Suprapubic skin (tissue), 4 donors: Measurements from ENCODE around the gene UNC93B1. TPM values are rescaled to one million over a fixed set of nuclear protein-coding genes. Genes with fewer than 3 reads are reported as not detected.
A peak's percentile ranks its signal among the peaks of the same experiment; 100 is the strongest.
"Not testable (repeated sequence)": the region's sequence is repeated elsewhere in the genome, so short reads cannot be mapped to it uniquely, and the experiment has no call there.

Source experiments
- DNase-seq, 2 donors: peaks; one replicate each; pipeline ENCODE4 v3.0.0-alpha.2; 2019; ENCODE audit warnings: low spot score in 2 of 2
- H3K27ac ChIP-seq: fragments of 200-600 bp; sonication (generic); one replicate; pipeline ENCODE4 v1.5.1; 2019
- H3K27me3 ChIP-seq: fragments of 200-600 bp; sonication (generic); one replicate; pipeline ENCODE4 v1.5.1; 2019
- H3K36me3 ChIP-seq: fragments of 200-600 bp; sonication (generic); one replicate; pipeline ENCODE4 v1.5.1; 2019
- H3K4me1 ChIP-seq: fragments of 200-600 bp; sonication (generic); one replicate; pipeline ENCODE4 v1.5.1; 2019
- H3K4me3 ChIP-seq: fragments of 200-600 bp; sonication (generic); one replicate; pipeline ENCODE4 v1.5.1; 2019; ENCODE audit warnings: mild to moderate bottlenecking
- H3K9me3 ChIP-seq: fragments of 200-600 bp; sonication (generic); one replicate; pipeline ENCODE4 v1.5.1; 2019
- CTCF ChIP-seq, 2 donors: fragments of 200-600 bp in 1 of 2; fragments of 450-650 bp in 1 of 2; sonication (generic) in 1 of 2; IDR thresholded peaks; one replicate each; pipeline ENCODE4 v1.5.1; 2016 to 2019; ENCODE audit warnings: antibody characterized with exemption in 2 of 2, mild to moderate bottlenecking in 1 of 2, moderate library complexity in 1 of 2
- POLR2A ChIP-seq, 2 donors: fragments of 450-650 bp; IDR thresholded peaks; one replicate each; pipeline ENCODE4 v1.6.1; 2017; ENCODE audit warnings: antibody characterized with exemption in 2 of 2, mild to moderate bottlenecking in 2 of 2, moderate library complexity in 2 of 2
- POLR2AphosphoS5 ChIP-seq, 3 donors: sonication (generic); formaldehyde crosslinking; IDR thresholded peaks; one replicate each; pipeline ENCODE4 v1.6.1; 2017; ENCODE audit warnings: antibody characterized with exemption in 3 of 3
- whole genome bisulfite sequencing: methylation state at CpG from one replicate; pipeline ENCODE4 v1.1.5; 2018; 5-methylcytosine and 5-hydroxymethylcytosine counted together
- total RNA-seq, 4 donors: library from RNA; depleted of rRNA; stranded (reverse); fragments of >200 nt; gene quantifications; one replicate each; pipeline ENCODE4 v1.1.0, GENCODE V29; 2016

Gene UNC93B1
- total RNA-seq, 4 donors from 2014 or later: 22.7 to 34.3 (median 28.1) TPM

DNA sequence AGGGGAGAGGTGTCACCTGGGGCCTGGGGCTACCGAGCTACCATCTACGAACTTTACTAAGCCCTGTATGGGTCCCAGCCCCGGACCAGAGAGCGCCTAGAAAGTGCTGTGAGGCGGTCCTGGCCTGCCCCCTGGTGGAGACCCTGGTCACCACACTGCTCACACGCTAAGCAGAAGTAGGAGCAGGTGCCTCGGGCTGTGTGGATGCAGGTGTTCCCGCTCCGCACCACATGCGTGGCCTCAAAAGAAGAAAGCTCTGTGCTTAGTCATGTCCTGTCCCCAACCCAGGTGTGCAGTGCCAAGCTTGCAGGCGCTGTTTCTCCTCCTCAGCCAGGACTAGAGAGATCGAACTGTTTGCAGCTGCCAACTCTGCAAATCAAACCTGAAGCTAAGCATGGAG, 10.1 kb downstream of the UNC93B1 start:
- WGBS: 0% methylated on average over 1 of the region's 12 CpGs
- H3K36me3 ChIP-seq, H3K4me3 ChIP-seq, H3K27ac ChIP-seq, H3K9me3 ChIP-seq, H3K27me3 ChIP-seq: not testable (repeated sequence)
- peak; percentile 26 to 64 for TF ChIP-seq CTCF (IDR thresholded peaks at IDR 0.05)
- H3K4me1 ChIP-seq: peaks cover 20% of the 10 kb centered on the region
- peak; percentile 60 to 79 for DNase-seq

GRCh38 chr11:67991347-67992121, 12.4 kb downstream of the UNC93B1 start:
- H3K9me3 ChIP-seq, DNase-seq, H3K27me3 ChIP-seq, H3K36me3 ChIP-seq, H3K27ac ChIP-seq: not testable (repeated sequence)
- WGBS: 33% methylated on average over 38 of the region's 70 CpGs
- Histone ChIP-seq H3K4me3 (peak overlapping the region; percentile 19), H3K4me1 (peaks cover 15% of the 10 kb centered on the region)

DNA sequence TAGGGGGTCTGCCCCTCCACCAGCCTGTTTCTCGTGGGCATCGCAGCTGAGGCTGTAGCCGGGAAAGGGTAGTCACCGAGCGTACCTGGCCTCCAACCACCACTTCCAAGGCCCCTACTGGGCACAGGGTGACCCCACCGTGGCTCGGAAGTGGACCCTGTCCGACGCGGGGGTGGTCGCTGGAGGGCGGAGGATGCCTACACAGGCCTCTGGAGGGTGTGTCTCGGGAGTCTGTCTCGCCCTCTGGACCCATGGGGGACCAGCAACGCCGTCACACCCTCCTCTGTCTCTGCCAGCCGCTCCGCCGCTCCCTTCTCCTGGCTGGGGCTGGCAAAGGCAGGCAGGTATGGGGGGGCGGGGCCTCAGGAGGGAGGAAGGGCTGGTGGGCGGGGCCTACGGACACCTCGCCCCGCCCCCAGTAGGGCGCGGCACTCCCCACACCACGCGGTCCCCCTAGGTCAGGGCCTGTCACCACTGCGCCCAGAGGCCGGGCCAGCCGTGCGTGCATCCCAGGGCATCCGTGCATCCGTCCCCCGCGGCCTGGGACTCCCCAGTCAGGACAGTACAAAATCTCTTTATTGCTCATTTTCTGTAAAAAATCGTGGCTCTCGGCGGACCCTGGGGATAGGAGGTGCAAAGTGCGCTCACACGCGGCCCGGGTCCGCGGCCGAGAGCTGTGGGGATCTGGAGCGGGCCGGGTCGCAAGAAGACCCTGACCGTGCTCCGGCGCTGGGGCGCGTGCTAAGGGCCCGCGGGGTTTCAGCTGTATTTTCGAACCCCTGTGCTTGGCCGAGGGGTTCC, 13.2 kb downstream of the UNC93B1 start:
- peak in 1 of 2 donors; percentile 69 for DNase-seq
- not testable (repeated sequence) for H3K27me3 ChIP-seq, H3K36me3 ChIP-seq, H3K27ac ChIP-seq, H3K9me3 ChIP-seq
- H3K4me3 ChIP-seq: peak overlapping the region; percentile 19
- WGBS: 27% methylated on average over 3 of the region's 58 CpGs
- H3K4me1 ChIP-seq: peaks cover 15% of the 10 kb centered on the region

DNA sequence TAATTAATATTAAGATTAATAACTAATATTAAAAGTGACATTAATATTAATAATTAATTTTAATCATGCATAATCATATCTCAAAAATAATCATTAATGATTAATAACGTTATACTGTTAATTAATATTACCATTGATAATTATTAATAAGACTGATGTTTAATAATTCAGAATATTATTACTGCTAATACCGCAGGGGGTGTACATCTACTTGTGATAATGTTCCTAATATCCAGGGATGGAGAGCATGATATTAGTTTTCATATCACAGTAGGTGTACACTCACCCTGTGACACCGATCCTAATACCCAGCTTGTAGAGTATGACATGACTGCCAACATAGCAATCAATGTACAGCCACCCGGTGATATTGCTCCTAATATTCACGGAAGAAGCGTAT, 18.6 kb downstream of the UNC93B1 start:
- DNase-seq, H3K9me3 ChIP-seq, H3K4me1 ChIP-seq, H3K36me3 ChIP-seq, H3K27me3 ChIP-seq, H3K27ac ChIP-seq, H3K4me3 ChIP-seq: not testable (repeated sequence)
- whole genome bisulfite sequencing: 83% methylated on average over 6 of the region's 6 CpGs

DNA sequence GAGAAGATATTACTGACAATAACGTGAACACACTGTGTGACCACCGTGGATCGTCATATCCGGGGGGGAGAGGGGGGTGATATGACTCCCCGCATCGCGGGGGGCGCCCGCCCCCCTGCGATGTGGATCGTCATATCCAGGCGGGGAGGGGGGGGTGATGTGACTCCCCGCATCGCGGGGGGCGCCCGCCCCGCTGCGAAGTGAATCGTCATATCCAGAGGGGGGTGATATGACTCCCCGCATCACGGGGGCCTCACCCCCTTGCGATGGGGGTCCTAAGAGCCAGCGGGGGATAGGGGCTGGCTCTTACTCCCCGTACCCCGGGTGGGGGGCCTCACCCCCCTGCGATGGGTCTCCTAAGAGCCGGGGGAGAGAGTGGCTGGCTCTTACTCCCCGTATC, 19.9 kb downstream of the UNC93B1 start:
- no peak overlapping the region for H3K27ac ChIP-seq
- no peaks in the 10 kb centered on the region for H3K36me3 ChIP-seq
- no peak overlapping the region for H3K4me3 ChIP-seq
- H3K4me1 ChIP-seq: peaks cover 2% of the 10 kb centered on the region
- no peaks in the 10 kb centered on the region for H3K9me3 ChIP-seq
- 84% methylated on average over 22 of the region's 29 CpGs for WGBS
- DNase-seq: peak in 1 of 2 donors; percentile 16
- no peak for TF ChIP-seq POLR2A (IDR thresholded peaks at IDR 0.05)
- no peak for TF ChIP-seq POLR2AphosphoS5 (IDR thresholded peaks at IDR 0.05)
- no peak for TF ChIP-seq CTCF (IDR thresholded peaks at IDR 0.05)
- H3K27me3 ChIP-seq: no peaks in the 10 kb centered on the region

DNA sequence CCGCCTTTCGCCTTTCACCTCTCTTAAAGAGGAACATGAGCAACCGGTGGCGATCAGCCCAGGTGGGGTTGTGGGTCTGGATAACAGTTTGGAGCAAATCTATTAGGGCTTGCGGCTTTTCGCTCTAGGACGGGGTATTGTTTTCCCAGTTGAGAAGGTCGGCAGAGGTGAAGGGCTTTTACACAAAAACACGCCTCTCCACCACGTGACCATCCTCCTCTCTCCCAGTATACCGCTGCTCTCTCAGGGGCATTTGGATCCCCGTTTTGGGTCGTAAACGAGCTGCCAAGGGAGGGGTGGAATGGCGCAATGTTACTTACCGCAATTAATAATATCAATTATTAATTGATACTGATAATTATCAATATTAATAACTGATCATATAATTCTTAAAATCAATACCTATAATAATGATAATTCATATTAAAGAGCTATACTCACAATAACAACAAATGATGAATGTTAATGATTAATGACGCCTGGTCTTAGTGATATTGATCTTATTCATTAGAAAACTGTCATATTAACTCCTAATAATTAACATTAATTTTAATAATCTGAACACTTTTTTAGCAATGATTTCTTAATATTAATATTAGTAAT, 21.5 kb downstream of the UNC93B1 start:
- H3K9me3 ChIP-seq, H3K27ac ChIP-seq, H3K27me3 ChIP-seq, H3K36me3 ChIP-seq, H3K4me3 ChIP-seq: not testable (repeated sequence)
- DNase-seq: peak in 1 of 2 donors; percentile 23
- WGBS: 82% methylated on average over 17 of the region's 17 CpGs
- peaks cover 10% of the 10 kb centered on the region for H3K4me1 ChIP-seq

DNA sequence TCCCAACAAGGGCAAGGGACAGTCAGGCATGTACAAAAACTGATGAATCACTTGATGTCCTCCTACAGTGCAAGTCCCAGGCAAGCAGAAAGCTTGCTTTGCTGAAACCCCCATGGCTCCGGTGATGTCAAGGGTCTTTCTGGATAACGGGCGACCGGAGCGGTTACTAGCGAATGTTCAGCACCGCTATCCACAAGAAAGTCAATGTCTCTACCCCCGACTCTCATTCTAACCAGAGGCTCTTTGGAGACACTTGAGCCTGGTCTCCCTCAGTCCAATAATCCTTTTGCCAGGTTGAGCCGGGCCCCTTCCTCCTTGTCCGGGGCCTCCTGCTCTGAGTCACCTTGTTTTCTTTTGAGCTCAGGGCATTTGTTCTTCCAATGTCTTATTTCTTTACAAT, 22.7 kb downstream of the UNC93B1 start:
- not testable (repeated sequence) for H3K27me3 ChIP-seq, H3K27ac ChIP-seq, H3K36me3 ChIP-seq, H3K9me3 ChIP-seq, DNase-seq, H3K4me3 ChIP-seq
- WGBS: 71% methylated on average over 10 of the region's 10 CpGs
- peaks cover 10% of the 10 kb centered on the region for H3K4me1 ChIP-seq

DNA sequence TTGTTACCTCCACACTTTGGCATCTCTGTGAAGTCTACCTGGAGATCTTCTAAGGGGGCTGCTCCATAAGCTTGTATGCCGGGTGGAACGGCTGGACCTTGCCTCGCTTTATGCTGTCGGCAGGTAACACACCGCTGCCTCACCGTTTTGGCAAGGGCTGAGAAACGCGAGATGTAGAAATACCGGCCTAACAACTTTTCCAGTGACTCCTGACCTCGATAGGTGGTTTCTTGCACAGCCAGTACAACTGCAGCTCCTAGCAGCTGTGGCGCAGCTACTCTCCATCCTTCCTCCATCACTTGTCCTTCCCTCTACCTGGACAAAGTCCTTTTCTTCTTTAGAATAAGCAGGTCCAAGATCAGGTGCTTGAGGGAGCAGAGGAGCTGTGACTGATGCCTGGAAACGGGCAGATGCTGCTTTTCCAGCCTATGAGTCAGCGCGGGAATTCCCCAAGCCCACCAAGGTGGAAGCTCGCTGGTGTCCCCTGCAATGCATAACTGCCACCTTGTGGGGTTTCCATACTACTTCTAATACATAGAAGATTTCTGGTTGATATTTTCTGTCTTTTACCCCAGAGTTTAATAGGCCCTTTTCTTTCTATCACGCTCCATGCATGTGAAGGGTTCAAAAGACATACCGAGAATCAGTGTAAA, 25.0 kb downstream of the UNC93B1 start:
- not testable (repeated sequence) for H3K27me3 ChIP-seq, DNase-seq, H3K36me3 ChIP-seq, H3K9me3 ChIP-seq
- Histone ChIP-seq H3K27ac (peak overlapping the region; percentile 51), H3K4me1 (peaks cover 10% of the 10 kb centered on the region), H3K4me3 (peak overlapping the region; percentile 10)
- 43% methylated on average over 17 of the region's 17 CpGs for WGBS

DNA sequence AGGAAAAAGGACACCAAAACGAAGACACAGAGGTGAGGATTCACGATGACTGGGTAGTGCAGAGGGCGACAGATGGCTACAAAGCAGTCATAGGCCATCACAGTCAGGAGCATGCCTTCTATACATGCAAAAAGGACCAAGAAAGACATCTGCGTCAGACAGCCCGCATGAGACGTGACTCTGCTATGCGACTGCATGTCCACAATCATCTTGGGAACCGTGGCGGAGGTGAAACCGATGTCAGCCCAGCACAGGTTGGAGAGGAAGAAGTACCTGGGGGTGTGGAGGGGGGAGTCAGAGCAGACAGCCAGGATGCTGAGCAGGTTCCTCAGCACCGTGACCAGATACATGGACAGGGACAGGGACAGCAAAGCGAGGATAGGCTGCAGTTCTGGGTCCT, 29.2 kb downstream of the UNC93B1 start:
- not testable (repeated sequence) for H3K9me3 ChIP-seq, H3K4me3 ChIP-seq, H3K27me3 ChIP-seq, H3K27ac ChIP-seq, H3K36me3 ChIP-seq
- peaks cover 10% of the 10 kb centered on the region for H3K4me1 ChIP-seq
- peak in 1 of 2 donors; percentile 29 for DNase-seq
- 86% methylated on average over 12 of the region's 12 CpGs for WGBS

DNA sequence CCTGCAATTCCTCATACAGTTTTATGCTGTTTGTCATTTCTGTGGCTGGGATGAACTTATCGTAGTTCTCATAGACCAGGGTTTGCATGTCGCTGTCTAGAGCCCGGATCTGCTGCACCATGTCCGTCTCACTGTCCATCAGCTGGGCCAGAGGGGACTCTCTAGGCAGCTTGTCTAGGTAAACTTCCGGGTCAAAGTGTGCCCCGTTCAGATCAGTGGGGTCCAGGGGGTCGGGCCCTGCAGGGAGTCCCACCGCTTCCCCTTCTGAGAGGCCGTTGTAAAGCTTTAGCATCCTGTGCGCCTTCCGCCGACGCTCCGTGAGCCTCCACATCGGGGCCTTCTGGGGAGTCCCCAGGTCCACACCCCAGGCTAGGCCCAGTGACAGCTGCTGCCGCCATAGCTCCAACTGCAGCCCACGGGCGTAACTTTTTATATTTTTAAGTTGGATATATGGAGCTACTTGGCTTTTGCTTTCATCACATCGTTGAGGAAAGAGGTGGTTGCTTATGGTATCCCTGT, 38.0 kb downstream of the UNC93B1 start:
- 93% methylated on average over 19 of the region's 19 CpGs for WGBS
- H3K36me3 ChIP-seq, H3K4me3 ChIP-seq, H3K27me3 ChIP-seq, DNase-seq, H3K9me3 ChIP-seq, H3K4me1 ChIP-seq, H3K27ac ChIP-seq: not testable (repeated sequence)

GRCh38 chr11:67964746-67965145, 39.2 kb downstream of the UNC93B1 start:
- H3K9me3 ChIP-seq, H3K4me3 ChIP-seq, H3K4me1 ChIP-seq, H3K36me3 ChIP-seq, DNase-seq, H3K27me3 ChIP-seq, H3K27ac ChIP-seq: not testable (repeated sequence)
